AG10803 (cell line): ENCODE results near the gene SYNJ2BP.

Experiments used
- DNase-seq: peaks from one replicate; pipeline ENCODE4 v3.0.0; 2010; ENCODE audit warnings: low read depth
- H3K4me3 ChIP-seq: 2 replicates; pipeline ENCODE4 v1.5.1; 2011; ENCODE audit warnings: mild to moderate bottlenecking, low read length, control low read depth
- TF ChIP-seq, protein P1 (sequence below): conservative IDR thresholded peaks from 2 replicates; pipeline ENCODE4 v1.5.1; 2011; ENCODE audit warnings: mild to moderate bottlenecking, low read length, control low read depth, inconsistent platforms

The SYNJ2BP gene, protein sequence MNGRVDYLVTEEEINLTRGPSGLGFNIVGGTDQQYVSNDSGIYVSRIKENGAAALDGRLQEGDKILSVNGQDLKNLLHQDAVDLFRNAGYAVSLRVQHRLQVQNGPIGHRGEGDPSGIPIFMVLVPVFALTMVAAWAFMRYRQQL

DNA sequence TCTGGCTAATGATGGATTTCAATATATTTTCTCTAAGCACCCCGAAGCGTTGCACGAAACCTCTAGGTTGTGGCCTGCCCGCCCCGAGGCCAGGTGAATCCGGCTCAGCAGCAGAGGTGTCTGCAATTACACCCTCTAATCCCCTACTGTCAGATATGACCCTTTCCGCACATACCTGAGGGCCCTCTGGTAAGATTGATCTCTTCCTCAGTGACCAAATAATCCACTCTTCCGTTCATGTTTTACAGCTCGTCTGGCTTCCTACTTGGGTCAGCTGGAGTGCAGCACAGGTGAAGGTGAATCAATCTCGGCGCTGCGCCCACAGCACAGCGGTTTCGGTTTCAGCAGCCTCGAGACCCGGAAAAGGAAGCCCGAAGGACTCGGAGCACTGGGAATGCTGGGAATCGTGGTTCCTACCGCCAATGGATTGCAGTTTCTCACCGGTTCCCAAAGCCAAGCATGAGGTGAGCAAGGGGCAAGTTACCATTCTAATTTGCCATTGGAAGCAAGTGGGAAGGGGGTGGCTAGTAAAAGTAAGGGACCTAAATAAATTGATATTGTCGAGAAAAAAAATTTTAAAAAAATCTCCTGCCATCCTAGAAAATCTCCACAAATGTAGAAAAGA, at the start of gene SYNJ2BP:
Gene SYNJ2BP (minus strand): TSS at position 366 of the 625 bp plus-strand sequence. CDS start 127 bp downstream, at position 239.
- TF ChIP-seq, protein P1, sequence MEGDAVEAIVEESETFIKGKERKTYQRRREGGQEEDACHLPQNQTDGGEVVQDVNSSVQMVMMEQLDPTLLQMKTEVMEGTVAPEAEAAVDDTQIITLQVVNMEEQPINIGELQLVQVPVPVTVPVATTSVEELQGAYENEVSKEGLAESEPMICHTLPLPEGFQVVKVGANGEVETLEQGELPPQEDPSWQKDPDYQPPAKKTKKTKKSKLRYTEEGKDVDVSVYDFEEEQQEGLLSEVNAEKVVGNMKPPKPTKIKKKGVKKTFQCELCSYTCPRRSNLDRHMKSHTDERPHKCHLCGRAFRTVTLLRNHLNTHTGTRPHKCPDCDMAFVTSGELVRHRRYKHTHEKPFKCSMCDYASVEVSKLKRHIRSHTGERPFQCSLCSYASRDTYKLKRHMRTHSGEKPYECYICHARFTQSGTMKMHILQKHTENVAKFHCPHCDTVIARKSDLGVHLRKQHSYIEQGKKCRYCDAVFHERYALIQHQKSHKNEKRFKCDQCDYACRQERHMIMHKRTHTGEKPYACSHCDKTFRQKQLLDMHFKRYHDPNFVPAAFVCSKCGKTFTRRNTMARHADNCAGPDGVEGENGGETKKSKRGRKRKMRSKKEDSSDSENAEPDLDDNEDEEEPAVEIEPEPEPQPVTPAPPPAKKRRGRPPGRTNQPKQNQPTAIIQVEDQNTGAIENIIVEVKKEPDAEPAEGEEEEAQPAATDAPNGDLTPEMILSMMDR, result no peak
- peak; percentile 59 for DNase-seq
- H3K4me3 ChIP-seq, result peak within 1 kb of the TSS; percentile 92

DNA sequence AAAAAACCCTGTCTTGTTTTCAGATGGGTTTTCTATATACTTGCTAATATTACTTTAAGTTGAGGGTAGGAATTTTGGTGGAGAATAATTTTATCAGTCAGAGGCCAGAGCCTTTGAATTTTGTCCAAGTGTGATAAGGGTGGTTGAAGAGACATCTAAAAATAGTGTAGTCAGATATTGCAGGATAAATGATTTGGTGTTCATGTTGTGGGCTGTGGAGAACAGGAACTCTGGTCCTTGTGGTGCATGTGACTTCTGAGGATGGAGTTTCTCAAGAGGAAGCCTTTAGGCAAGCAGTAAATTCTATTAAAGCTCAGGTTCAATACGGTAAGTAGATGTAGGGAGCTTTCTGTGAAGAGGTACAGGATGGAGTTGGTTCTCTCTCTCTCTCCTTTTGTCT, 37.8 kb upstream of the SYNJ2BP start:
- TF ChIP-seq, protein P1, result no peak
- H3K4me3 ChIP-seq, result no peak overlapping the region

DNA sequence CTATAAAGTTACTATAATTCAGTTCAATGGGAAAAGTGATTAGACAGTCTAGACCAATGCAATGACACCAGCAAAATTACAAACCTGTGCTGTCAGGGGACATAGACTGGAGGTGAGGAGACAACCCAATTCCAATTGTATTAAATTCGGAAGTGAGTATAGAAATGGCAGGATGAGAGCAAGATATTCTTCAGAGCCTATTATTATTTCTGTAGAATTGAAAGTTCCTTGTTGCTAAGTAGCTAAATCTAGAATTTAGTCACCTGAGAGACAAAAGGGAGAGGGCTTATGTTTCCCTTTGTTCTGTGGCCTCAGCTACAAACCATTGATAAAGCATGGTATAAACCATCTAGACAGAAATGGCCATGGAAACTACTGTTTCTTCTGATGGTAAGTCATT, 35.0 kb upstream of the SYNJ2BP start, which contains the start of gene ADAM21:
Gene ADAM21 (plus strand): TSS at position 301 of the 400 bp plus-strand sequence. CDS start 5,326 bp downstream, outside the sequence.
- TF ChIP-seq, protein P1, result no peak
- DNase-seq, result no peak
- no peak within 1 kb of the TSS for H3K4me3 ChIP-seq

More for the DNA sequence above, 37.8 kb upstream of the SYNJ2BP start:
- no peak for DNase-seq

DNA sequence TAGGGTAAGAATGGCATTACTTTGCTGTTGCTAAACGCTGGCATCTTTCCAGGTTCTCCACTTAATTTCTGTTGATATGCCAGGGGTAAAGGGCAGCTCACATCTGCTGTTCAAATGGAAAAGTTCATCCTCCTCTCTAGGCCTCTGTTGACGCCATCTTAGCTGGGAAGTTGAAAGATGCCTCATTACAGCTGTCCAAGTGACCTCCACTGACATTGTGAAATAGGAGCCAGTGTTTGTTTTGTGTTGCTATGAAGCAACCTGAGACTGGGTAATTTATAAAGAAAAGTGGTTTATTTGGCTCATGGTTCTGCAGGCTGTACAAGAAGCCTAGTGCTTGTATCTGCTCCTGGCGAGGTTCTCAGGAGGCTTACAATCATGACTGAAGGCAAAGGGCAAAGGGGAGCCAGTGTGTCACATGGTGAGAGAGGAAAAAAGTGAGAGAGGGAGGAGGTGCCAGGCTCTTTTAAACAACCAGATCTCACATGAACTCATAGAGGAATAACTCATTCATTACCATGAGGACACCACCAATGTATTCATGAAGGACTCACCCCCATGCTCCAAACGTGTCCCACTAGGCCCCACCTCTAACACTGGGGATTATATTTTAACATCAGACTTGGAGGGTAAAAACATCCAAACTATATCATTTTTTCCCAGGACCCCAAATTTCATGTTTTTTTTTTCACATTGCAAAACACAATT, 31.9 kb upstream of the SYNJ2BP start:
- peak; percentile 53 for DNase-seq
- TF ChIP-seq, protein P1, result no peak
- H3K4me3 ChIP-seq, result no peak overlapping the region

DNA sequence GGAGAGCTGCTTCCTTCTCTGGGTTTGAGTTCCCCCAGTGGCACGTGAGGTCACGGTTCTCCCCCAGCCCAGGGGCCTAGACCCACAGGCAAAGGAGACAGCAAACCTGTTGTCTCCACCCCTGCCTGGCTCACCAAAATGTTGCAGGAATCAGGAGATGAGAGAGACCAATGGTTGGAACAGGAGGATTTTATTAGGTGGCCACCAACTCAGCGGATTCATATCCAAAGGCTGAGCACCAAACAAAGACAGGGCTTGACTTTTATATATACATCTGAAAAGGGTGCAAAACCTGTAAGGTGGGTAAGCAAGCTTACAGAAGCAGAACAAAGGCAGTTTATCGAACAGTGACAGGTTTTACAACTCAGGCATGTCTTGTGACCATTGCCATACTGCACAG, 25.9 kb upstream of the SYNJ2BP start:
- TF ChIP-seq, protein P1, result no peak
- H3K4me3 ChIP-seq, result no peak overlapping the region
- DNase-seq, result no peak

DNA sequence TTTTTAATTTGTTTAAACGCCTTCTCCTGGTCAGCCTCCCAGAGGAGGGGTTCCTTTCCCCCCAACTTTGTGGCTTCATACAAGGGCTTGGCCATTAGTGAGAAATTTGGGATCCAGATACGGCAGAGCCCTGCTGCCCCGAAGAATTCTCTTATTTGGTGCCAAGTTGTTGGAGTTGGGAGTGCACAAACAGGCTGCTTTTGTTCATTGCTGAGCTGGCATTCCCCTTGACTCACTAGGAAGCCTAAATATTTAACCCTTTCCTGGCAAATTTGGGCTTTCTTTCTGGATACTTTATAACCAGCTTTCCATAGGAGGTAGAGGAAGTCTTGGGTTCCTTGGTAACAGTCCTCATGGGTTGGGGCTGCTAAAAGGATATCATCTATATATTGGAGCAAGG, 24.8 kb upstream of the SYNJ2BP start:
- no peak for DNase-seq
- TF ChIP-seq, protein P1, result no peak
- no peak overlapping the region for H3K4me3 ChIP-seq
